GM12878 (cell line): ENCODE measurements around the gene PPDPF. TPM values are rescaled to one million over a fixed set of nuclear protein-coding genes. Genes with fewer than 3 reads are reported as not detected.
A peak's percentile ranks its signal among the peaks of the same experiment; 100 is the strongest.

Source experiments
- BRCA1 ChIP-seq: IDR thresholded peaks from 2 replicates; pipeline ENCODE4 v1.6.1; 2011; ENCODE audit warnings: low read depth, low read length, improper control_type of control experiment
- CBX3 ChIP-seq: fragments of 200-600 bp; sonication (generic); IDR thresholded peaks from 2 replicates; pipeline ENCODE4 v1.6.1; 2016; ENCODE audit warnings: low read depth, borderline replicate concordance
- CHD2 ChIP-seq: IDR thresholded peaks from 2 replicates; pipeline ENCODE4 v1.6.1; 2011; ENCODE audit warnings: low read depth, low read length, improper control_type of control experiment, borderline replicate concordance
- E4F1 ChIP-seq: fragments of 450-650 bp; IDR thresholded peaks from 2 replicates; pipeline ENCODE4 v1.6.1; 2018; ENCODE audit warnings: borderline replicate concordance, mild to moderate bottlenecking; ENCODE audit not compliant: partially characterized antibody
- EGR1 ChIP-seq, 2 experiments: IDR thresholded peaks; 1 replicate in 1 of 2; 2 replicates in 1 of 2; pipeline ENCODE4 v1.6.1; 2011 to 2012; ENCODE audit warnings: low read depth in 2 of 2, low read length in 2 of 2, borderline replicate concordance in 1 of 2, mild to moderate bottlenecking in 1 of 2, moderate library complexity in 1 of 2
- FOXK2 ChIP-seq: fragments of 450-650 bp; IDR thresholded peaks from 2 replicates; pipeline ENCODE4 v1.6.1; 2017; ENCODE audit warnings: mild to moderate bottlenecking, moderate library complexity
- JUND ChIP-seq: IDR thresholded peaks from 2 replicates; pipeline ENCODE4 v1.6.1; 2012; ENCODE audit warnings: low read depth, mild to moderate bottlenecking, low read length, improper control_type of control experiment, moderate library complexity
- MLLT1 ChIP-seq: fragments of 450-650 bp; IDR thresholded peaks from 2 replicates; pipeline ENCODE4 v1.6.1; 2016; ENCODE audit warnings: mild to moderate bottlenecking
- MTA2 ChIP-seq: fragments of 450-650 bp; IDR thresholded peaks from 2 replicates; pipeline ENCODE4 v1.6.1; 2016; ENCODE audit warnings: low read depth, mild to moderate bottlenecking, moderate library complexity
- POLR2AphosphoS2 ChIP-seq: IDR thresholded peaks from 2 replicates; pipeline ENCODE4 v1.6.1; 2011; ENCODE audit warnings: low read depth, mild to moderate bottlenecking, low read length, improper control_type of control experiment, moderate library complexity
- POU2F2 ChIP-seq: IDR thresholded peaks from 3 replicates; pipeline ENCODE4 v1.6.1; 2011; ENCODE audit warnings: low read depth, mild to moderate bottlenecking, low read length, borderline replicate concordance
- RB1 ChIP-seq: fragments of 450-650 bp; formaldehyde crosslinking; IDR thresholded peaks from 2 replicates; pipeline ENCODE4 v1.6.1; 2017; ENCODE audit warnings: mild to moderate bottlenecking, borderline replicate concordance
- RFX5 ChIP-seq: IDR thresholded peaks from 2 replicates; pipeline ENCODE4 v1.6.1; 2011; ENCODE audit warnings: low read depth, low read length, improper control_type of control experiment
- SREBF1 ChIP-seq: IDR thresholded peaks from 2 replicates; pipeline ENCODE4 v1.6.1; 2012; ENCODE audit warnings: mild to moderate bottlenecking, low read length
- TARDBP ChIP-seq: IDR thresholded peaks from 2 replicates; pipeline ENCODE4 v1.6.1; 2016; ENCODE audit warnings: borderline replicate concordance
- TCF3 ChIP-seq: IDR thresholded peaks from 2 replicates; pipeline ENCODE4 v1.6.1; 2012; ENCODE audit warnings: low read depth, mild to moderate bottlenecking, low read length, borderline replicate concordance; ENCODE audit not compliant: insufficient read depth
- USF2 ChIP-seq: IDR thresholded peaks from 2 replicates; pipeline ENCODE4 v1.6.1; 2011; ENCODE audit warnings: low read depth, low read length, improper control_type of control experiment, borderline replicate concordance
- ZZZ3 ChIP-seq: IDR thresholded peaks from 2 replicates; pipeline ENCODE4 v1.6.1; 2011; ENCODE audit warnings: low read depth; ENCODE audit not compliant: control insufficient read depth, insufficient read length
- polyA plus RNA-seq, 11 experiments: library from polyadenylated mRNA; depleted of rRNA in 4 of 11; unstranded in 6 of 11; stranded (reverse) in 5 of 11; fragments of >200 nt; fragmentation: Nextera tagmentation in 4 of 11; fragmentation: Illumina TruSeq in 1 of 11; extraction: Ambion mirVana in 4 of 11; extraction: Trizol in 1 of 11; gene quantifications; 1 replicate in 1 of 11; 2 replicates in 10 of 11; pipeline versions ENCODE4 v1.2.1 to v1.2.3, GENCODE V29; 2011 to 2016; ENCODE audit warnings: inconsistent platforms in 2 of 11, missing spikeins in 2 of 11, low read depth in 1 of 11
- total RNA-seq, 4 experiments: library from RNA; depleted of rRNA in 3 of 4; stranded (reverse); fragments of >200 nt in 3 of 4; fragmentation: Illumina TruSeq in 1 of 4; extraction: Trizol in 1 of 4; gene quantifications; 2 replicates each; pipeline versions ENCODE4 v1.2.1 to v1.2.3, GENCODE V29; 2013 to 2021
- TF ChIP-seq, protein P1 (sequence below): IDR thresholded peaks from 2 replicates; pipeline ENCODE4 v1.6.1; 2011; ENCODE audit warnings: low read depth, mild to moderate bottlenecking, low read length, moderate library complexity, borderline replicate concordance; ENCODE audit errors: extremely low read depth
- TF ChIP-seq, protein P2 (sequence below): IDR thresholded peaks from 2 replicates; pipeline ENCODE4 v1.6.1; 2012; ENCODE audit warnings: mild to moderate bottlenecking, low read depth, low read length

The PPDPF gene
- total and polyA plus RNA-seq, 10 of the 15 experiments (the other 5 are each of a cell fraction or from before 2014, with no cell fraction given): 0.32 to 154 (median 22.8) TPM

- TF ChIP-seq E4F1: peak; percentile 29
- no peak for TF ChIP-seq POLR2AphosphoS2
- peak; percentile 52 for TF ChIP-seq CHD2
- TF ChIP-seq BRCA1: no peak
- no peak for TF ChIP-seq ZZZ3
- TF ChIP-seq POU2F2: 0 out of 3 replicates have a peak, but pooled peaks have one; percentile 28
- no peak for TF ChIP-seq CBX3
- TF ChIP-seq TARDBP: no peak
- peak; percentile 50; the same call in 1 of the 2 replicates for TF ChIP-seq RB1
- TF ChIP-seq MLLT1: 0 out of 2 replicates have a peak, but pooled peaks have one; percentile 31
- peak; percentile 94 for TF ChIP-seq TCF3
- TF ChIP-seq JUND: no peak
- peak; percentile 46; the same call in 1 of the 2 replicates for TF ChIP-seq FOXK2
- TF ChIP-seq EGR1 (IDR thresholded peaks at IDR 0.05; ENCODE audit: borderline replicate concordance in 1 of 2, low read depth in 2 of 2, low read length in 2 of 2): peak in 1 of 2 experiments; percentile 37; a peak in 2 of 3 replicates
- TF ChIP-seq, protein P1, sequence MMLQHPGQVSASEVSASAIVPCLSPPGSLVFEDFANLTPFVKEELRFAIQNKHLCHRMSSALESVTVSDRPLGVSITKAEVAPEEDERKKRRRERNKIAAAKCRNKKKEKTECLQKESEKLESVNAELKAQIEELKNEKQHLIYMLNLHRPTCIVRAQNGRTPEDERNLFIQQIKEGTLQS: no peak
- TF ChIP-seq, protein P2, sequence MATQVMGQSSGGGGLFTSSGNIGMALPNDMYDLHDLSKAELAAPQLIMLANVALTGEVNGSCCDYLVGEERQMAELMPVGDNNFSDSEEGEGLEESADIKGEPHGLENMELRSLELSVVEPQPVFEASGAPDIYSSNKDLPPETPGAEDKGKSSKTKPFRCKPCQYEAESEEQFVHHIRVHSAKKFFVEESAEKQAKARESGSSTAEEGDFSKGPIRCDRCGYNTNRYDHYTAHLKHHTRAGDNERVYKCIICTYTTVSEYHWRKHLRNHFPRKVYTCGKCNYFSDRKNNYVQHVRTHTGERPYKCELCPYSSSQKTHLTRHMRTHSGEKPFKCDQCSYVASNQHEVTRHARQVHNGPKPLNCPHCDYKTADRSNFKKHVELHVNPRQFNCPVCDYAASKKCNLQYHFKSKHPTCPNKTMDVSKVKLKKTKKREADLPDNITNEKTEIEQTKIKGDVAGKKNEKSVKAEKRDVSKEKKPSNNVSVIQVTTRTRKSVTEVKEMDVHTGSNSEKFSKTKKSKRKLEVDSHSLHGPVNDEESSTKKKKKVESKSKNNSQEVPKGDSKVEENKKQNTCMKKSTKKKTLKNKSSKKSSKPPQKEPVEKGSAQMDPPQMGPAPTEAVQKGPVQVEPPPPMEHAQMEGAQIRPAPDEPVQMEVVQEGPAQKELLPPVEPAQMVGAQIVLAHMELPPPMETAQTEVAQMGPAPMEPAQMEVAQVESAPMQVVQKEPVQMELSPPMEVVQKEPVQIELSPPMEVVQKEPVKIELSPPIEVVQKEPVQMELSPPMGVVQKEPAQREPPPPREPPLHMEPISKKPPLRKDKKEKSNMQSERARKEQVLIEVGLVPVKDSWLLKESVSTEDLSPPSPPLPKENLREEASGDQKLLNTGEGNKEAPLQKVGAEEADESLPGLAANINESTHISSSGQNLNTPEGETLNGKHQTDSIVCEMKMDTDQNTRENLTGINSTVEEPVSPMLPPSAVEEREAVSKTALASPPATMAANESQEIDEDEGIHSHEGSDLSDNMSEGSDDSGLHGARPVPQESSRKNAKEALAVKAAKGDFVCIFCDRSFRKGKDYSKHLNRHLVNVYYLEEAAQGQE: no peak
- no peak for TF ChIP-seq MTA2
- TF ChIP-seq USF2: no peak
- no peak for TF ChIP-seq RFX5
- TF ChIP-seq SREBF1: no peak
Observed at GRCh38 chr20:63537525-63538203, 17.1 kb downstream of the PPDPF start (continued).
